Naive B cell (primary cell): ENCODE results near the gene MPND. TPM values are rescaled to one million over a fixed set of nuclear protein-coding genes. Genes with fewer than 3 reads are reported as not detected.
"Not testable (repeated sequence)": the region's sequence is repeated elsewhere in the genome, so short reads cannot be mapped to it uniquely, and the experiment has no call there.

Experiments
- ATAC-seq, 2 donors: fragments of 150-1000 bp; cut with Tn5 transposase; 2 replicates each; pipeline ENCODE4 v1.10.0; 2021; ENCODE audit warnings: low read depth in 2 of 2, mild to moderate bottlenecking in 2 of 2, moderate library complexity in 2 of 2
- DNase-seq: peaks from one replicate; pipeline ENCODE4 v3.0.0; 2022
- H3K27ac Mint-ChIP-seq, 6 donors: one replicate each; pipeline ENCODE4 v1.8.0; 2020 to 2022; ENCODE audit warnings: mild to moderate bottlenecking in 6 of 6, mixed read lengths in 6 of 6, moderate library complexity in 5 of 6, inconsistent platforms in 2 of 6
- H3K27me3 Mint-ChIP-seq, 3 donors: one replicate each; pipeline ENCODE4 v1.8.0; 2021 to 2022; ENCODE audit warnings: mixed read lengths in 3 of 3, mild to moderate bottlenecking in 1 of 3
- H3K36me3 Mint-ChIP-seq, 2 donors: one replicate each; pipeline ENCODE4 v1.8.0; 2020 to 2022; ENCODE audit warnings: mixed read lengths in 2 of 2, inconsistent platforms in 1 of 2, mild to moderate bottlenecking in 1 of 2
- H3K4me1 Mint-ChIP-seq, 3 donors: one replicate each; pipeline ENCODE4 v1.8.0; 2020 to 2022; ENCODE audit warnings: mixed read lengths in 3 of 3, inconsistent platforms in 1 of 3, mild to moderate bottlenecking in 1 of 3, moderate library complexity in 1 of 3
- H3K4me3 Mint-ChIP-seq, 8 donors: one replicate each; pipeline ENCODE4 v1.8.0; 2020 to 2022; ENCODE audit warnings: mild to moderate bottlenecking in 8 of 8, mixed read lengths in 8 of 8, moderate library complexity in 8 of 8, inconsistent platforms in 2 of 8
- H3K9me3 Mint-ChIP-seq, 7 donors: one replicate each; pipeline ENCODE4 v1.8.0; 2020 to 2022; ENCODE audit warnings: mixed read lengths in 7 of 7, mild to moderate bottlenecking in 5 of 7, inconsistent platforms in 2 of 7, moderate library complexity in 1 of 7
- polyA plus RNA-seq, 6 donors: library from polyadenylated mRNA; unstranded; fragments of 300-500 nt; fragmentation: Illumina TruSeq; gene quantifications; one replicate each; pipeline ENCODE4 v1.2.3, GENCODE V29; 2021; ENCODE audit warnings: low read depth in 6 of 6

Gene MPND
- polyA plus RNA-seq, 6 donors from 2014 or later, result 4.6 to 6.3 (median 5.4) TPM

GRCh38 chr19:4345342-4346019 lies 2.1 kb downstream of the MPND start:
- H3K36me3 Mint-ChIP-seq, result peaks cover 0 to 10% of the 10 kb centered on the region in 2 donors
- DNase-seq (no peak), ATAC-seq (no peak)
- peaks cover 22 to 43% (median 22%) of the 10 kb centered on the region in 3 donors for H3K4me1 Mint-ChIP-seq
- no peaks in the 10 kb centered on the region for H3K27me3 Mint-ChIP-seq
- no peaks in the 10 kb centered on the region for H3K9me3 Mint-ChIP-seq
- H3K4me3 Mint-ChIP-seq, result peak overlapping the region in 7 of 8 donors; percentile 48 to 87 (median 62)
- H3K27ac Mint-ChIP-seq, result peak overlapping the region in 1 of 6 donors; percentile 53

- H3K4me1 Mint-ChIP-seq, result peaks cover 22 to 45% (median 22%) of the 10 kb centered on the region in 3 donors
- peaks cover 0 to 10% of the 10 kb centered on the region in 2 donors for H3K36me3 Mint-ChIP-seq
- H3K27me3 Mint-ChIP-seq, result no peaks in the 10 kb centered on the region
- peak overlapping the region in 3 of 8 donors; percentile 48 to 81 (median 59) for H3K4me3 Mint-ChIP-seq
- peak overlapping the region in 2 of 6 donors; percentile 53 to 78 for H3K27ac Mint-ChIP-seq
- ATAC-seq, result no peak
- H3K9me3 Mint-ChIP-seq, result no peaks in the 10 kb centered on the region
- no peak for DNase-seq
Observed at GRCh38 chr19:4346020-4346383, 2.6 kb downstream of the MPND start.

- Mint-ChIP-seq H3K4me3 (peak overlapping the region in 2 of 8 donors; percentile 61), H3K9me3 (no peaks in the 10 kb centered on the region), H3K36me3 (peaks cover 0 to 10% of the 10 kb centered on the region in 2 donors), H3K27ac (no peak overlapping the region), H3K27me3 (no peaks in the 10 kb centered on the region), H3K4me1 (peaks cover 16 to 38% (median 18%) of the 10 kb centered on the region in 3 donors)
- no peak for ATAC-seq
- DNase-seq, result no peak
Observed at GRCh38 chr19:4347521-4347920, 4.2 kb downstream of the MPND start.

- not testable (repeated sequence) for H3K9me3 Mint-ChIP-seq, H3K27ac Mint-ChIP-seq, H3K27me3 Mint-ChIP-seq, DNase-seq, ATAC-seq, H3K4me3 Mint-ChIP-seq
- Mint-ChIP-seq H3K4me1 (peaks cover 8 to 28% (median 10%) of the 10 kb centered on the region in 3 donors), H3K36me3 (peaks cover 0 to 10% of the 10 kb centered on the region in 2 donors)
Observed at GRCh38 chr19:4349225-4349624, 5.9 kb downstream of the MPND start.

- no peaks in the 10 kb centered on the region for H3K27me3 Mint-ChIP-seq
- H3K4me3 Mint-ChIP-seq, result no peak overlapping the region
- H3K27ac Mint-ChIP-seq, result peak overlapping the region in 3 of 6 donors; percentile 27 to 89 (median 30)
- peaks cover 0 to 10% of the 10 kb centered on the region in 2 donors for H3K36me3 Mint-ChIP-seq
- peaks cover 5 to 27% (median 10%) of the 10 kb centered on the region in 3 donors for H3K4me1 Mint-ChIP-seq
- ATAC-seq, result no peak
- no peaks in the 10 kb centered on the region for H3K9me3 Mint-ChIP-seq
- DNase-seq, result no peak
Observed at GRCh38 chr19:4350111-4350510, 6.7 kb downstream of the MPND start.

- no peaks in the 10 kb centered on the region for H3K9me3 Mint-ChIP-seq
- ATAC-seq (no peak), DNase-seq (no peak)
- H3K36me3 Mint-ChIP-seq, result peaks cover 0 to 6% of the 10 kb centered on the region in 2 donors
- H3K27ac Mint-ChIP-seq, result peak overlapping the region in 4 of 6 donors; percentile 30 to 89 (median 66)
- peaks cover 5 to 21% (median 7%) of the 10 kb centered on the region in 3 donors for H3K4me1 Mint-ChIP-seq
- peak overlapping the region in 1 of 8 donors; percentile 22 for H3K4me3 Mint-ChIP-seq
- H3K27me3 Mint-ChIP-seq, result no peaks in the 10 kb centered on the region
Observed at GRCh38 chr19:4350726-4351125, 7.4 kb downstream of the MPND start.

GRCh38 chr19:4352701-4353121 lies 9.3 kb downstream of the MPND start:
- peak; percentile 77 to 79 for ATAC-seq
- peaks cover 3 to 16% (median 5%) of the 10 kb centered on the region in 3 donors for H3K4me1 Mint-ChIP-seq
- no peaks in the 10 kb centered on the region for H3K36me3 Mint-ChIP-seq
- peak; percentile 48 for DNase-seq
- no peaks in the 10 kb centered on the region for H3K9me3 Mint-ChIP-seq
- peak overlapping the region in 1 of 8 donors; percentile 63 for H3K4me3 Mint-ChIP-seq
- no peak overlapping the region for H3K27ac Mint-ChIP-seq
- no peaks in the 10 kb centered on the region for H3K27me3 Mint-ChIP-seq

- no peak for DNase-seq
- no peak overlapping the region for H3K27ac Mint-ChIP-seq
- H3K36me3 Mint-ChIP-seq, result no peaks in the 10 kb centered on the region
Observed at GRCh38 chr19:4354282-4354681, 10.9 kb downstream of the MPND start.

GRCh38 chr19:4354897-4355296 lies 11.5 kb downstream of the MPND start:
- Mint-ChIP-seq H3K27ac (peak overlapping the region in 1 of 6 donors; percentile 29), H3K9me3 (no peaks in the 10 kb centered on the region), H3K4me3 (no peak overlapping the region), H3K4me1 (peaks cover 3 to 13% (median 5%) of the 10 kb centered on the region in 3 donors), H3K36me3 (no peaks in the 10 kb centered on the region), H3K27me3 (no peaks in the 10 kb centered on the region)
- ATAC-seq (no peak), DNase-seq (no peak)

More at GRCh38 chr19:4354282-4354681, 10.9 kb downstream of the MPND start:
- ATAC-seq, result no peak
- H3K4me3 Mint-ChIP-seq, result no peak overlapping the region
- H3K9me3 Mint-ChIP-seq, result no peaks in the 10 kb centered on the region
- no peaks in the 10 kb centered on the region for H3K27me3 Mint-ChIP-seq
- H3K4me1 Mint-ChIP-seq, result peaks cover 3 to 16% (median 5%) of the 10 kb centered on the region in 3 donors

GRCh38 chr19:4357095-4357797 lies 13.9 kb downstream of the MPND start:
- Mint-ChIP-seq H3K27me3 (no peaks in the 10 kb centered on the region), H3K36me3 (no peaks in the 10 kb centered on the region), H3K27ac (no peak overlapping the region), H3K4me1 (peaks cover 2 to 5% (median 3%) of the 10 kb centered on the region in 3 donors), H3K9me3 (no peaks in the 10 kb centered on the region), H3K4me3 (no peak overlapping the region)
- ATAC-seq, result no peak
- DNase-seq, result no peak

GRCh38 chr19:4357921-4358326 lies 14.6 kb downstream of the MPND start:
- Mint-ChIP-seq H3K4me3 (no peak overlapping the region), H3K27me3 (no peaks in the 10 kb centered on the region), H3K27ac (no peak overlapping the region), H3K36me3 (no peaks in the 10 kb centered on the region), H3K4me1 (peaks cover 0 to under 1% (median 0%) of the 10 kb centered on the region in 3 donors), H3K9me3 (no peaks in the 10 kb centered on the region)
- no peak for DNase-seq
- ATAC-seq, result no peak

- Mint-ChIP-seq H3K4me1 (no peaks in the 10 kb centered on the region), H3K36me3 (no peaks in the 10 kb centered on the region), H3K27me3 (no peaks in the 10 kb centered on the region), H3K27ac (peak overlapping the region in 3 of 6 donors; percentile 51 to 76 (median 61)), H3K9me3 (no peaks in the 10 kb centered on the region), H3K4me3 (no peak overlapping the region)
- DNase-seq (no peak), ATAC-seq (no peak)
Observed at GRCh38 chr19:4358709-4359626, 15.6 kb downstream of the MPND start.

GRCh38 chr19:4359627-4360000 lies 16.3 kb downstream of the MPND start:
- Mint-ChIP-seq H3K27ac (no peak overlapping the region), H3K4me3 (no peak overlapping the region), H3K4me1 (no peaks in the 10 kb centered on the region), H3K9me3 (no peaks in the 10 kb centered on the region), H3K36me3 (no peaks in the 10 kb centered on the region), H3K27me3 (no peaks in the 10 kb centered on the region)
- DNase-seq (no peak), ATAC-seq (no peak)
